ENCODE data around the gene FCN2.

DNA sequence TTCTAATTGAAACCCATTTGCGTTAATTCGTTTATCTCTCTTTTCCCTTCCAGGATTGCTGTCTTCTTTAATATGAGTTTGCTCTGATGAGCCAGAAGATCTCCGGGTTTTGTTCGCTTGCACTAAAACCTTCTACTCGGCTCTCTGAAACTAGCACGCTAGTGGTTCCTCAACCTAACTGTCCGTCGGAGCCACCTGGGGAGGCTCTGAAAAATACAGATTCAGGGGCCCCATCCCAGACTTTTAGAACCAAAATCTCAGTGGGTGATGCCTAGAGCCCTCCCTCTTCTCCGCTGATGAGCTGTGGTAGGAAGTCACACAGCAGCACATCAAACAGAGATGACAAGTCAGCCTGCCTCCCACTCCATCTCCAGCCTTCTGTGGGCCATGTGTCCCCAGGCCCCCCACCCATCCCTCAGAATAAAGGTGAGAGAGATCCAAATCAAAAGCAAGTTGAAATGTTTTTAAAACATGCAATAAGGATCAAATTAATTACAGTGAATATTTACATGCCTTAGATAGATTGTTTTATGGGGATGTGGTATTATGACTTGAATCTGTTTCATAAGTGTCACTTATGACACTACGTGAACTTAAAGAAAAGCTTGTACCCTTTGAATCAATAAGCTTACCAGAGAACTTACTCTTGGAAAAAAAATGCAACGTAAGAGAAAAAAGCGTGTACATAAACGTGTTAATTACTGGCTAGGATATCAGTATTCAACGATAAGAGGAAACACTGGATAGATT is 16.4 kb downstream of the FCN2 start:
- TF ChIP-seq POLR2A (IDR thresholded peaks at IDR 0.05): no peak
- TF ChIP-seq, protein P1, sequence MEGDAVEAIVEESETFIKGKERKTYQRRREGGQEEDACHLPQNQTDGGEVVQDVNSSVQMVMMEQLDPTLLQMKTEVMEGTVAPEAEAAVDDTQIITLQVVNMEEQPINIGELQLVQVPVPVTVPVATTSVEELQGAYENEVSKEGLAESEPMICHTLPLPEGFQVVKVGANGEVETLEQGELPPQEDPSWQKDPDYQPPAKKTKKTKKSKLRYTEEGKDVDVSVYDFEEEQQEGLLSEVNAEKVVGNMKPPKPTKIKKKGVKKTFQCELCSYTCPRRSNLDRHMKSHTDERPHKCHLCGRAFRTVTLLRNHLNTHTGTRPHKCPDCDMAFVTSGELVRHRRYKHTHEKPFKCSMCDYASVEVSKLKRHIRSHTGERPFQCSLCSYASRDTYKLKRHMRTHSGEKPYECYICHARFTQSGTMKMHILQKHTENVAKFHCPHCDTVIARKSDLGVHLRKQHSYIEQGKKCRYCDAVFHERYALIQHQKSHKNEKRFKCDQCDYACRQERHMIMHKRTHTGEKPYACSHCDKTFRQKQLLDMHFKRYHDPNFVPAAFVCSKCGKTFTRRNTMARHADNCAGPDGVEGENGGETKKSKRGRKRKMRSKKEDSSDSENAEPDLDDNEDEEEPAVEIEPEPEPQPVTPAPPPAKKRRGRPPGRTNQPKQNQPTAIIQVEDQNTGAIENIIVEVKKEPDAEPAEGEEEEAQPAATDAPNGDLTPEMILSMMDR (IDR thresholded peaks at IDR 0.05): no peak

Measured in upper lobe of left lung (tissue), 4 donors.